Mesenchymal stem cell (in vitro differentiated cells and primary cell): Measurements from ENCODE around the gene CRACR2A.

Source experiments
- DNase-seq: peaks from one replicate; pipeline ENCODE4 v3.0.0-alpha.2; 2013
- H2AFZ ChIP-seq: one replicate; pipeline ENCODE4 v1.6.1; 2013; ENCODE audit warnings: low read depth, mild to moderate bottlenecking, control low read depth, inconsistent platforms, low read length, moderate library complexity
- H2AK5ac ChIP-seq: 2 replicates; pipeline ENCODE4 v1.6.1; 2013; ENCODE audit warnings: low read length, moderate library complexity, mild to moderate bottlenecking, inconsistent platforms; ENCODE audit not compliant: severe bottlenecking
- H2BK120ac ChIP-seq: one replicate; pipeline ENCODE4 v1.6.1; 2013; ENCODE audit warnings: low read depth, mild to moderate bottlenecking, inconsistent platforms, low read length, moderate library complexity
- H2BK12ac ChIP-seq, 2 experiments: one replicate each; pipeline ENCODE4 v1.6.1; 2013; ENCODE audit warnings: inconsistent platforms in 2 of 2, low read length in 2 of 2, mild to moderate bottlenecking in 2 of 2, moderate library complexity in 2 of 2, control low read depth in 1 of 2
- H2BK15ac ChIP-seq: one replicate; pipeline ENCODE4 v1.6.1; 2013; ENCODE audit warnings: mild to moderate bottlenecking, low read depth, inconsistent platforms; ENCODE audit not compliant: poor library complexity, severe bottlenecking
- H2BK5ac ChIP-seq: 2 replicates; pipeline ENCODE4 v1.6.1; 2013; ENCODE audit warnings: low read depth, mild to moderate bottlenecking, low read length, control low read depth, inconsistent platforms; ENCODE audit not compliant: poor library complexity, severe bottlenecking
- H3K14ac ChIP-seq, 2 experiments: one replicate each; pipeline ENCODE4 v1.6.1; 2013; ENCODE audit warnings: inconsistent platforms in 2 of 2, low read length in 2 of 2, control low read depth in 1 of 2, mild to moderate bottlenecking in 1 of 2, moderate library complexity in 1 of 2
- H3K18ac ChIP-seq, 2 experiments: one replicate each; pipeline ENCODE4 v1.6.1; 2013; ENCODE audit warnings: inconsistent platforms in 2 of 2, low read length in 2 of 2, control low read depth in 1 of 2, low read depth in 1 of 2, mild to moderate bottlenecking in 1 of 2
- H3K23ac ChIP-seq, 2 experiments: one replicate each; pipeline ENCODE4 v1.6.1; 2013; ENCODE audit warnings: inconsistent platforms in 2 of 2, low read length in 2 of 2, mild to moderate bottlenecking in 2 of 2, moderate library complexity in 2 of 2, control low read depth in 1 of 2
- H3K27ac ChIP-seq: 2 replicates; pipeline ENCODE4 v1.5.1; 2013; ENCODE audit warnings: mild to moderate bottlenecking, moderate library complexity, low read length, control low read depth, inconsistent platforms; ENCODE audit not compliant: poor library complexity, severe bottlenecking
- H3K27me3 ChIP-seq, 2 experiments: 2 replicates each; pipeline versions ENCODE4 v1.6.1 to v1.7.0; 2013; ENCODE audit warnings: low read length in 2 of 2, mild to moderate bottlenecking in 2 of 2, moderate library complexity in 2 of 2, control low read depth in 1 of 2, inconsistent platforms in 1 of 2; ENCODE audit not compliant: control insufficient read depth in 1 of 2, insufficient read depth in 1 of 2
- H3K36me3 ChIP-seq, 2 experiments: 2 replicates each; pipeline versions ENCODE4 v1.6.1 to v1.7.0; 2013; ENCODE audit warnings: low read length in 2 of 2, control low read depth in 1 of 2, inconsistent platforms in 1 of 2, low read depth in 1 of 2, mild to moderate bottlenecking in 1 of 2; ENCODE audit not compliant: insufficient read depth in 2 of 2, control insufficient read depth in 1 of 2
- H3K4ac ChIP-seq, 2 experiments: one replicate each; pipeline ENCODE4 v1.6.1; 2013; ENCODE audit warnings: inconsistent platforms in 2 of 2, low read length in 2 of 2, mild to moderate bottlenecking in 2 of 2, moderate library complexity in 2 of 2, control low read depth in 1 of 2, low read depth in 1 of 2
- H3K4me1 ChIP-seq: 2 replicates; pipeline ENCODE4 v1.6.1; 2013; ENCODE audit warnings: low read depth, low read length, control low read depth; ENCODE audit not compliant: control insufficient read depth, insufficient read depth
- H3K4me2 ChIP-seq: 2 replicates; pipeline ENCODE4 v1.6.1; 2013; ENCODE audit warnings: low read length, mild to moderate bottlenecking, inconsistent platforms; ENCODE audit not compliant: poor library complexity, severe bottlenecking
- H3K4me3 ChIP-seq, 2 experiments: 2 replicates each; pipeline versions ENCODE4 v1.5.1 to v1.7.0; 2013; ENCODE audit warnings: low read length in 2 of 2, mild to moderate bottlenecking in 2 of 2, control low read depth in 1 of 2, low read depth in 1 of 2; ENCODE audit not compliant: insufficient read depth in 1 of 2
- H3K79me1 ChIP-seq: replicated peaks from 2 replicates; pipeline ENCODE4 v1.6.1; 2013; ENCODE audit warnings: mild to moderate bottlenecking, control low read depth, low read length, inconsistent platforms; ENCODE audit not compliant: poor library complexity, severe bottlenecking
- H3K9ac ChIP-seq: 2 replicates; pipeline ENCODE4 v1.7.0; 2013; ENCODE audit warnings: mild to moderate bottlenecking, low read length, moderate library complexity
- H3K9me3 ChIP-seq: 2 replicates; pipeline ENCODE4 v1.7.0; 2013; ENCODE audit warnings: mild to moderate bottlenecking, low read length; ENCODE audit not compliant: control insufficient read depth
- H4K8ac ChIP-seq: one replicate; pipeline ENCODE4 v1.6.1; 2013; ENCODE audit warnings: inconsistent platforms, mild to moderate bottlenecking, low read length, moderate library complexity
- H4K91ac ChIP-seq: one replicate; pipeline ENCODE4 v1.6.1; 2013; ENCODE audit warnings: mild to moderate bottlenecking, low read length, inconsistent platforms
- WGBS: methylation state at CpG from one replicate; pipeline ENCODE4 v1.1.7; 2013; ENCODE audit warnings: mixed read lengths; 5-methylcytosine and 5-hydroxymethylcytosine counted together

The CRACR2A gene

GRCh38 chr12:3576891-3577290 lies 176.0 kb downstream of the CRACR2A start:
- Histone ChIP-seq H3K79me1 (no peaks in the 10 kb centered on the region), H3K27me3 (peaks cover 13 to 85% of the 10 kb centered on the region in 2 experiments), H2BK120ac (no peak overlapping the region), H3K14ac (no peak overlapping the region), H3K27ac (no peak overlapping the region), H3K36me3 (no peaks in the 10 kb centered on the region), H2BK5ac (no peak overlapping the region), H3K4me2 (no peak overlapping the region), H3K23ac (no peak overlapping the region), H3K4me3 (no peak overlapping the region), H3K9me3 (peaks cover 7% of the 10 kb centered on the region), H2AFZ (no peak overlapping the region), H4K91ac (no peak overlapping the region), H2AK5ac (no peak overlapping the region), H4K8ac (no peak overlapping the region), H3K9ac (no peak overlapping the region), H2BK12ac (no peak overlapping the region), H2BK15ac (no peak overlapping the region), H3K4ac (no peak overlapping the region), H3K4me1 (no peaks in the 10 kb centered on the region), H3K18ac (no peak overlapping the region)
- WGBS: 86% methylated on average over 9 of the region's 9 CpGs
- DNase-seq: no peak

DNA sequence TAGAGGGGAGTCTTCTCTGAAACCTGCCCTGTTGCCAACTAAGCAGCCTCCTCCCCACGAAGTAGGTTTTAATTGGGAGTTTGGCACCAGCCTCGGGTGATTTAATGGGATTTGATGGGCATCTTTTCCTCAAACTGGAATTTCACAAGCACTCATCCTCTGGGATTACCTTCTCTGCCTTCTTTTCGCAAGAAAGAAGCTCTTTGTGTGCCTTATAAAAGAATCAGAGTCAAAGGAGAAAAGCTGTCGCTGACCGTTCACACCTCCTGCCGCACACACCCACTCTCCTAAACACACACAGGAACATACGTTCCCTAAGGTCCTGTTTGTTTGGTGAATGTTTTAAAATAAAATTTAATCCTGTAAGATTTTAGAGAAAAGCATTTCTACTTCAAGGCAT lies 177.9 kb downstream of the CRACR2A start:
- H2AFZ ChIP-seq: no peak overlapping the region
- 100% methylated on average over 2 of the region's 7 CpGs for WGBS

DNA sequence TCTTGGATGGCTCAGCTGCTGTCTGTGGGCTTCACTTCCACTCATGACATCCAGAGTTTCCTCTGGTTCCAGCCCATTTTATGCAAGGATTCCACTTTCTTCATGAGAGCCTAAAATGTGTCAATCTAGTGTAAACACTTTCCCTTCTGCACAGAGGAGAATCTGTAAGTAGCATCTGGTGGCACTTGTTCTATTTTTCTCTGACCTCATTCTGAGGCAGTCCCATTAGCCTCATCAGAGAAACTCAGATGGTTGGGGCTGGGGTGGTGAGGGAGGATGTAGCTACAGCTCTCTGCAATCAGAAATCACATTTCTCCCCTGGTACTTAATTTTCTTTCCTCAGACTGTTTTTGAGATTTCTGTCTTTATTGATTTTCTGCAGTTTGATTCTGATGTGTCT lies 180.3 kb downstream of the CRACR2A start:
- Histone ChIP-seq H3K4me1 (no peaks in the 10 kb centered on the region), H3K18ac (no peak overlapping the region), H2BK5ac (no peak overlapping the region), H3K14ac (no peak overlapping the region), H4K91ac (no peak overlapping the region), H2BK12ac (no peak overlapping the region), H2AK5ac (no peak overlapping the region), H2AFZ (no peak overlapping the region), H3K23ac (no peak overlapping the region), H4K8ac (no peak overlapping the region), H3K27ac (no peak overlapping the region), H3K27me3 (peaks cover 17 to 67% of the 10 kb centered on the region in 2 experiments), H3K4me2 (no peak overlapping the region), H3K79me1 (no peaks in the 10 kb centered on the region), H2BK120ac (no peak overlapping the region), H2BK15ac (no peak overlapping the region), H3K4ac (no peak overlapping the region), H3K9ac (no peak overlapping the region), H3K4me3 (no peak overlapping the region), H3K36me3 (no peaks in the 10 kb centered on the region), H3K9me3 (no peaks in the 10 kb centered on the region)
- no peak for DNase-seq

More for the DNA sequence above, 177.9 kb downstream of the CRACR2A start:
- no peak overlapping the region for H3K4me2 ChIP-seq
- no peak for DNase-seq
- H3K36me3 ChIP-seq: no peaks in the 10 kb centered on the region
- no peaks in the 10 kb centered on the region for H3K79me1 ChIP-seq
- H3K14ac ChIP-seq: no peak overlapping the region
- H3K27me3 ChIP-seq: peaks cover 17 to 80% of the 10 kb centered on the region in 2 experiments
- no peak overlapping the region for H2BK12ac ChIP-seq
- H3K4me1 ChIP-seq: no peaks in the 10 kb centered on the region
- H4K8ac ChIP-seq: no peak overlapping the region
- no peak overlapping the region for H3K4ac ChIP-seq
- no peak overlapping the region for H3K27ac ChIP-seq
- no peaks in the 10 kb centered on the region for H3K9me3 ChIP-seq
- no peak overlapping the region for H3K9ac ChIP-seq
- no peak overlapping the region for H4K91ac ChIP-seq
- H2BK15ac ChIP-seq: no peak overlapping the region
- no peak overlapping the region for H2BK120ac ChIP-seq
- H3K18ac ChIP-seq: no peak overlapping the region
- H2AK5ac ChIP-seq: no peak overlapping the region
- no peak overlapping the region for H3K23ac ChIP-seq
- H2BK5ac ChIP-seq: no peak overlapping the region
- no peak overlapping the region for H3K4me3 ChIP-seq

DNA sequence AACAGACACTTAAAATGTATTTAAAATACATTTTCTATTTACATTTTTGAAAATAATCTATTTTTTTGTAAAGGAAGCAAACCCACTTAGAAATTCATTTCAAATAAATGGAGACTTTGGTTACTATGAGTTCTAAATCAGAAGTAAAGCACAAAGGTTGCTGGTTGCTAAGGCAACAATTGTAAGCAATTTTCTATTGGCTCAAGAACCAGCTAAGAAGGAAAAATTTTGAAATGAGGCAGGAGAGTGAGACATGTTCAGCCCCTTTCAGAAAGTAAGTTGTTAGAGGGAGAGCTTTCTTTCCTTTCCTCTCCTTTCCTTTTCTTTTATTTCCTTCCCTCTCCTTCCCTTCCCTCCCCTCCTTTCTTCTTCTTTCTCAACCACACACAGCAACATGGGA lies 181.2 kb downstream of the CRACR2A start:
- H3K14ac ChIP-seq: no peak overlapping the region
- H3K9ac ChIP-seq: no peak overlapping the region
- no peak overlapping the region for H2AFZ ChIP-seq
- H3K36me3 ChIP-seq: no peaks in the 10 kb centered on the region
- H2BK5ac ChIP-seq: no peak overlapping the region
- no peak overlapping the region for H3K23ac ChIP-seq
- H4K8ac ChIP-seq: no peak overlapping the region
- no peak overlapping the region for H2BK120ac ChIP-seq
- no peak overlapping the region for H3K18ac ChIP-seq
- H3K27me3 ChIP-seq: peaks cover 17 to 62% of the 10 kb centered on the region in 2 experiments
- H3K4me3 ChIP-seq: no peak overlapping the region
- no peaks in the 10 kb centered on the region for H3K4me1 ChIP-seq
- H4K91ac ChIP-seq: no peak overlapping the region
- no peak overlapping the region for H2AK5ac ChIP-seq
- no peak overlapping the region for H2BK12ac ChIP-seq
- no peak overlapping the region for H3K4me2 ChIP-seq
- no peak for DNase-seq
- H2BK15ac ChIP-seq: no peak overlapping the region
- no peaks in the 10 kb centered on the region for H3K9me3 ChIP-seq
- no peaks in the 10 kb centered on the region for H3K79me1 ChIP-seq
- H3K27ac ChIP-seq: no peak overlapping the region
- no peak overlapping the region for H3K4ac ChIP-seq
